A673 (cell line): ENCODE results near the gene SPINK1.

Experiments
- EZH2 ChIP-seq: fragments of 200-600 bp; sonication (generic); IDR thresholded peaks from 2 replicates; pipeline ENCODE4 v1.6.1; 2017; ENCODE audit warnings: borderline replicate concordance, low read depth, mild to moderate bottlenecking, mixed read lengths, antibody characterized with exemption, low read length; ENCODE audit not compliant: poor library complexity, severe bottlenecking
- TF ChIP-seq, protein P1 (sequence below): fragments of 300-800, 200-600 bp; sonication (generic); conservative IDR thresholded peaks from 2 replicates; pipeline ENCODE4 v1.5.1; 2017; ENCODE audit warnings: low read depth, mild to moderate bottlenecking, antibody characterized with exemption, low read length, moderate library complexity, mixed read lengths

DNA sequence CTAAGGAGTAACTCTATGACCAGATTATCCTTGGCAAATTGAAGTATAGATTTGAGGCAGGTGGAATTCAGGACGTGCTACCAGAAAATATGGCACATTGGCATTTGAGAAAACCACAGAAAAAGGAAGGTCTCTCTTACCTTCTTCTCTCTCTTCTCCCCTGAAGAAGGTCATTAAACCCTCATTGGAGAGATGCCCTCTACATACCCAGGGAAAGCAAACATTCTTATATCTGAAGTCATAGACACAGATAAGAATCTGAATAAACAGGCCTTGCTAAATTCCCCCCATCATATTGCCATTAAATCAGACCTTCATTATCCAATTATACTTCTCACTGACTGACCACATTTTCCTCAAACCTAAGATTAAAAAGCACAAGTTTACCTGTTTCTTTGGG lies 17.8 kb downstream of the SPINK1 start:
- TF ChIP-seq, protein P1, sequence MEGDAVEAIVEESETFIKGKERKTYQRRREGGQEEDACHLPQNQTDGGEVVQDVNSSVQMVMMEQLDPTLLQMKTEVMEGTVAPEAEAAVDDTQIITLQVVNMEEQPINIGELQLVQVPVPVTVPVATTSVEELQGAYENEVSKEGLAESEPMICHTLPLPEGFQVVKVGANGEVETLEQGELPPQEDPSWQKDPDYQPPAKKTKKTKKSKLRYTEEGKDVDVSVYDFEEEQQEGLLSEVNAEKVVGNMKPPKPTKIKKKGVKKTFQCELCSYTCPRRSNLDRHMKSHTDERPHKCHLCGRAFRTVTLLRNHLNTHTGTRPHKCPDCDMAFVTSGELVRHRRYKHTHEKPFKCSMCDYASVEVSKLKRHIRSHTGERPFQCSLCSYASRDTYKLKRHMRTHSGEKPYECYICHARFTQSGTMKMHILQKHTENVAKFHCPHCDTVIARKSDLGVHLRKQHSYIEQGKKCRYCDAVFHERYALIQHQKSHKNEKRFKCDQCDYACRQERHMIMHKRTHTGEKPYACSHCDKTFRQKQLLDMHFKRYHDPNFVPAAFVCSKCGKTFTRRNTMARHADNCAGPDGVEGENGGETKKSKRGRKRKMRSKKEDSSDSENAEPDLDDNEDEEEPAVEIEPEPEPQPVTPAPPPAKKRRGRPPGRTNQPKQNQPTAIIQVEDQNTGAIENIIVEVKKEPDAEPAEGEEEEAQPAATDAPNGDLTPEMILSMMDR, result no peak
- no peak for TF ChIP-seq EZH2
